Stimulated activated CD8-positive, alpha-beta memory T cell treated with anti-CD3 and anti-CD28 coated beads, Interleukin-12 subunit alpha, Interleukin-12 subunit beta, amount 100 ng/mL, for 24 hours (primary cell): Measurements from ENCODE around the gene NUDT22.

Experiments
- DNase-seq: peaks from one replicate; pipeline ENCODE4 v3.0.0-alpha.2; 2020; ENCODE audit errors: extremely low read depth

Gene NUDT22

DNA sequence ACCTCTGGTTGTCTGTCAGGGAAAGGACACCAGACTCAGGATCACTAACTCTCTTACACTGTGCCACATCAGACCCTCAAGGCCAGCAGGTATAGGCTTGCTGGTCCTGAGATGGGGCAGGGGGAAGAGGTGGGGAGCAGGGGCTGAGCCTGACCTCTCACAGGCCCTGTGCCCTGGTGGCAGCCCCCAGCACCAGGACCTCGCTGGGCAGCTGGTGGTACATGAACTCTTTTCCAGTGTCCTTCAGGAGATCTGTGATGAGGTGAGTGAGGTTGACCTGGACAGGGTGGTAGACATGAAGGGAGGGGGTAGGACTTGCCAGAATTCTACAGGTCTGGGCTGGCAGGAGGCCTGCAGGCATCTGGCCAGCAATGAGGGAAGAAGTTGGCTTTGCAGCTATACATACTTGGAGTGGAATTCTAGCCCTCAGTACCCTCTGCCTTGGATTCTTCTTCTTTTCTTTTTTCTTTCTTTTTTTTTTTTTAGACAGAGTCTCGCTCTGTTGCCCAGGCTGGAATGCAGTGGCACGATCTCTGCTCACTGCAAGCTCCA is 1.4 kb downstream of the NUDT22 start:
- DNase-seq = no peak

DNA sequence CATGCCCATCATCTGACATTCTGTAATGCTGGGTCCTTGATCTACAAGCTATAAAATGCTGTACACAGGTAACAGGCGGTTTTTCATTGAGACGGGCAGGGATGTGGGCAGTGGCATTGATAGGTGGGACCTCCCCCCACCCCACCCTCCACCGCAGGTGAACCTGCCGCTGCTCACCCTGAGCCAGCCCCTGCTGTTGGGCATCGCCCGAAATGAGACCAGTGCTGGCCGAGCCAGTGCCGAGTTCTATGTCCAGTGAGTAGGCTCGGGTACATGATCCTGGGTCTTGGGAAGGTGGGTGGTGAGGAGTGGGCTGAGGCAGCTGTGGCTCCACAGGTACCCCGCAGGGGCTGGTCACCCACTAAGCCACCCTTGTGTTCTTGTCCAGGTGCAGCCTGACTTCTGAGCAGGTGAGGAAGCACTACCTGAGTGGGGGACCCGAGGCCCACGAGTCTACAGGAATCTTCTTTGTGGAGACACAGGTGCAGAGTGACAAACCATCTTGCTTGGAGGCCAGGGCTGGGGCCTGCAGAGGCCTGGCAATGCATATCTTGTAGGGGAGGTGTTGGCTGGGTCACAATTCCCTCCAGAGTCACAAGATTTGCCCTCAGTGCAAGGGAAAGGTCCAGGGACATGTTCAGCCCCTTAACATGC is 3.1 kb downstream of the NUDT22 start:
- DNase-seq = no peak

GRCh38 chr11:64229744-64230170 is 3.7 kb downstream of the NUDT22 start:
- DNase-seq = no peak

GRCh38 chr11:64230171-64230984 is 4.3 kb downstream of the NUDT22 start, which contains the start of gene DNAJC4:
TSS of gene DNAJC4 (plus strand) at chr11:64230548. CDS start at chr11:64230855, 307 bp downstream.
- peak; percentile 74 for DNase-seq

GRCh38 chr11:64230985-64231365 is 4.9 kb downstream of the NUDT22 start:
- no peak for DNase-seq

DNA sequence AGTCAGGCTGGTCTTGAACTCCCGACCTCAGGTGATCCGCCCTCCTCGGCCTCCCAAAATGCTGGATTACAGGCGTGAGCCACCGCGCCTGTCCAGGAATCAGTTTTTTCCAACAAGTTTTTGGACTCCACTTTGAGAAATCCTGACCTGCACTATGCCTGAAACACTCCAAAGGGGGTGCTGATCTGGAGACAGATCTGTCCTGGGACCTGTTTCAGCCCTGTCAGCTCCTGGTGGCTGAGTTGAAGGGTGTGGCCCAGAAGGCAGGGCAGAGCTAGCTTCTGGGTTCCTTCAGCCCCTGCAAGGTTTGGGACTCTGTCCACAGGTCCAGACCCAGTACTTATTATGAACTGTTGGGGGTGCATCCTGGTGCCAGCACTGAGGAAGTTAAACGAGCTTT is 5.5 kb downstream of the NUDT22 start:
- no peak for DNase-seq

DNA sequence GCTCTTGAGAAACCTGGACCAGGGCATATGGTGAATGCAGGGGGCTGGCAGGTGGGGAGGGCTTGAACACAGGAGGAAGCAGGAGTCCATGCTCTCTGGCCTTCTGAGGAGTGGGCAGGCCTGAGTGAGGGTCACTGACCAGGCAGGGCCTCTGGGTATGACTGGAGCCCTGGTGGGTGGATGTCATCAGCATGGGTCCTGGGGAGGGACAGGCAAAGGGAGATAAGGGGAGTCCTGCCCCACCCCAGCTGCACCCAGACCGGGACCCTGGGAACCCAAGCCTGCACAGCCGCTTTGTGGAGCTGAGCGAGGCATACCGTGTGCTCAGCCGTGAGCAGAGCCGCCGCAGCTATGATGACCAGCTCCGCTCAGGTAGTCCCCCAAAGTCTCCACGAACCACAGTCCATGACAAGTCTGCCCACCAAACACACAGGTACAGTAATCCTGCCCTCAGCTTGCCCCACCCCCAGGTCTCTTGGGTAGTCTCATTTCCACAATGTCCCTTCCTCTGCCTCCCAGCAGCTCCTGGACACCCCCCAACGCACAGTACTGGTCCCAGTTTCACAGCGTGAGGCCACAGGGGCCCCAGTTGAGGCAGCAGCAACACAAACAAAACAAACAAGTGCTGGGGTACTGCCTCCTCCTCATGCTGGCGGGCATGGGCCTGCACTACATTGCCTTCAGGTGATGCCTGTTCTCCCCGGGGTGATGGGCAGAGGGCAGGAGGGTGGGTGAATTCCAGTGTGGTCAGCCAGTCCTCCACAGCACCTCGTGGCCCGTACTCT is 6.3 kb downstream of the NUDT22 start:
- no peak for DNase-seq

DNA sequence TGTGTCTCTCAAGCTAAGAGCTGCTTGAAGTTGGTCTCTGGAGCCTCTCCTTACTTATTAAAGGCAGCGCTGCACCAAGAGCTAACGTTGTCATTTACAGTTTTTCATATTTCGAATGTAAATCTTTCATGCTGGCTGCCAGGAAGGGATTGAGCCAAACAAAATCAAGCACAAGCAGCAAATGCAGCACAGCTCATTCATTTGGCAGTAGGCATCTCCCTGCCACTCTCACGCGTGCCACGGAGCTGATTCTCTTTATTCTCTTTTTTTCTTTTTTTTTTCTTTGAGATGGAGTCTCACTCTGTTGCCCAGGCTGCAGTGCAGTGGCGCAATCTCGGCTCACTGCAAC is 6.9 kb downstream of the NUDT22 start:
- DNase-seq = no peak

- no peak for DNase-seq
Observed at GRCh38 chr11:64233913-64234586, 8.0 kb downstream of the NUDT22 start, which contains the start of gene VEGFB. TSS of gene VEGFB (plus strand) at chr11:64234584. CDS start at chr11:64234834, 250 bp downstream.

DNA sequence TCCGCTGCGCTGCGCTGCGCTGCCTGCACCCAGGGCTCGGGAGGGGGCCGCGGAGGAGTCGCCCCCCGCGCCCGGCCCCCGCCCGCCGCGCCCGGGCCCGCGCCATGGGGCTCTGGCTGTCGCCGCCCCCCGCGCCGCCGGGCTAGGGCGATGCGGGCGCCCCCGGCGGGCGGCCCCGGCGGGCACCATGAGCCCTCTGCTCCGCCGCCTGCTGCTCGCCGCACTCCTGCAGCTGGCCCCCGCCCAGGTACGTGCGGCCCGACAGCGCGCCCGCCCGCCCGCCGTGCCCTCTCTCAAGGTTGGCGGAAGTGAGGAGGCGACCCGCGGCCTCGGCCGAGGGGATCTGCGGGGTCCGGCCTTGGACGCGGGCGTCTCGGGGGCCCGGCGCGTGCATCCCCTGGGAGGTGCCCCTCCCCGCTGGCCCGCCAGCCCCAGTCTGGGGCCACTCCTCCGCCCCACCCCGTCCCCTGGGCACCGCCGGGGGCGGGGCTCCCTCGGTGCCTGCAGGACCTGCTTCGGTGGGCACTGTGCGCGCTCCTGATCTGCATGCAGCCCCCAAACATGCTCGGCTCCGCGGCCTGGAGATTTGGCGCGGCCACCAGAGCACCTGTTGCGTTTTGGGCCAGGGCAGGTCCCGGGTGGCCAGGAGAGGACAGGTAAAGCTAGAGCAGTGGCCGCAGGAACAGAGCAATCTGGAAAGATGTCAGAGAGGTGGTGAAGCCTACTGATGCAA is 8.7 kb downstream of the NUDT22 start:
- no peak for DNase-seq

GRCh38 chr11:64235437-64236161 is 9.5 kb downstream of the NUDT22 start:
- DNase-seq = no peak

DNA sequence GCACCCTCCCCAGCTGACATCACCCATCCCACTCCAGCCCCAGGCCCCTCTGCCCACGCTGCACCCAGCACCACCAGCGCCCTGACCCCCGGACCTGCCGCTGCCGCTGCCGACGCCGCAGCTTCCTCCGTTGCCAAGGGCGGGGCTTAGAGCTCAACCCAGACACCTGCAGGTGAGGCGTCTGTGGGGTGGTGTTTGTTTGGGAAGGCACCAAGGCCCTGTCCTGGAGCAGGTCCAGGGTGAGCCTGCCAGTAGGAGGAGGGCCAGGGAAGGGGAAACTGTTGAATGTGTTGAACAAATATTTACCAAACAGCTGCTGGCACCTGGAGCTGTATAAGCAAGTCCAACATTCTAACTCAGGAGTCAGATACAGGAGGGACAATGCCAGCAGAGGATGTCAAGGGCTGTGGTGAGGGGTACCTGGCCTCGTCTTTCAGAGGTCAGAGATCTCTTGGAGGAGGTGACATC is 11.4 kb downstream of the NUDT22 start:
- no peak for DNase-seq

GRCh38 chr11:64238076-64238475 is 12.0 kb downstream of the NUDT22 start:
- DNase-seq = no peak

GRCh38 chr11:64238999-64239398 is 12.9 kb downstream of the NUDT22 start:
- no peak for DNase-seq

- no peak for DNase-seq
Observed at GRCh38 chr11:64239662-64240434, 13.8 kb downstream of the NUDT22 start.

DNA sequence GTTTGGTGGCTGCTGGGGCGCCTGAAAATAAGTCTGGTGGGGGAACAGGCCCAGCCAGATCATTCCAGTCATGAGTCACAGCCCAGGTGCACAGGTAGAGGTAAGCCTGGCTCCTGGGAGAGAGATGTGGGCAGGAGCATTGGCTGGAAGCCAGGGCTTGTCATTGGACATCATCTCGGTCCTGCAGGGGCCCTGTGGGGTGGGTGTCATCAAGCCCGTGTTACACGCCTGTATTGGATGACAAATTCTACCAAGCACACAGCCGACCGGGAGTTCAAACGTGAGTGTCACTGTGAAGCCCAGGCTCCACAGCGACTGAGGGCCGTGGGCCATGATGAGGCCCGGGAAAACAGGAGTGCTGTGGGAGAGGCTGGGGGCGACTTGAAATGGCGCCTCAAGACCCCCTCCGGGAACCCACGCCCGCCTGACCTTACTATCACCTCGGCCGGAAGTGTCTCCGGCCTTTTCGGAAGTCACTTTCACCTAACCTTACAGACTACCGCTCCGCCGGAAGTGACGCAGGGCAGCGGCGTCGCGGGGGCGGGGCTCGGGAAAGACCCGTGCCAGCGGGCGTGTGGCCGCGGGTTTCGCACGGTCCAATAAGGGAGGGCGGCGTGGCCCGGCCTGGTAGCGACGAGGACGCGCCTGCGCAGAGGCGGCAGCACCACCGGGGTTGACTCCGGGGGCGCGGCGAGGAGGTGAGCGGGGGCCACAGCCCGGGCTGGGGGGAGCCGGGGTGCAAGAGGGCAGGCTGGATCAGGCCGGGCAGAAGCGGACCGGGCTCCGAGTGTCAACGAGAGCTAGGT is 14.6 kb downstream of the NUDT22 start, which contains the start of gene FKBP2:
Gene FKBP2, plus strand, starts transcription at position 661 of the 806 bp plus-strand sequence. CDS start 1,293 bp downstream, outside the sequence.
- DNase-seq = peak; percentile 96

DNA sequence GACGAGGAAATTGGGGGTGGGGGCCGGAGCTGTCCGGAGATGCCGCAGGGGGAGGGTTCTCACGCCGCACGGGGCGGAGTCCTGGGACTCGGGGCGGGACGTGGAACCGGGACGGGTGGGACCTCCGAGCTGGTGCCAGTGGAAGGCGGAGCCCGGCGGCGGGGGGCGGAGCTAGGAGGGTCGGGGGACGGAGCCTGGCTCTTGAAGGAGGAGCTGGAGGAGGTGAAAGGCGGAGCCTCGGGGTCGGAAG is 15.1 kb downstream of the NUDT22 start:
- DNase-seq = peak; percentile 99
